Stimulated activated CD8-positive, alpha-beta memory T cell treated with anti-CD3 and anti-CD28 coated beads, Interleukin-4, amount 100 ng/mL, for 4 hours (primary cell): ENCODE data around the gene VPS13D.

Experiments
- DNase-seq, 2 donors: peaks; one replicate each; pipeline ENCODE4 v3.0.0-alpha.2; 2020; ENCODE audit warnings: low read depth in 2 of 2, low spot score in 1 of 2

VPS13D gene

DNA sequence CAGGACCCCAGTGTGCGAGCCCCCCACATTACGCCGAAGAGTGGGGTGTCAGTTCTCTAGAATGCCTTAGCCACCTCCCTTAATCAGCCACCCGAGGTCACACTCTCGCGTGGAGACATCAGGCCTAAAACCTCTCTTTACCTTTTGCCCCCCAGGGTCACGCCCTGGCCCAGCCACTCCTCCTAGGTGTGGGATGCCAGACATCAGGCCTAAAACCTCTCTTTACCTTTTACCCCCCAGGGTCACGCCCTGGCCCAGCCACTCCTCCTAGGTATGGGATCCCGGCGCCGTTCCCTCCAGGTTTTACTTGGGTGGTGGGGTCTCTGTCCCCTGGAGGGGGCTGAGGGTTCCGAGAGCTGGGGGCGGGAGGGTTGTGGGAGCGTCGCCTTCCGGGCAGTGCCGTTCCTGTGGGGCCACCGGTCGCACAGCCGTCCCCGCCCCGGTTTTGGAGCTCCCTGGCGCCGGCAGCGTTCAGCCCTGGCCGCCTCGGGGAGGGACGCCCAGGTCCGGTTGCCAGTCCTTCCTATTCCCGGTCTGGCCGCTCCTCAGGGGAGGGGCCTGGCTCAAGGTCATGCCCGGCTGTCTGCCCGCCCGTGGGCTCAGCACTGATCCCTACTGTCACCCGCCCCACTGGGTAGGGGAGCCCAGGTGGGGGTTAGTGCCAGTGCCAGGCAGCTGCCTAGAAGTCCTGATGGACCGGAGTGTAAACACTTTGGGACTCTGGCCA, 882 bp downstream of the VPS13D start:
- DNase-seq = no peak

DNA sequence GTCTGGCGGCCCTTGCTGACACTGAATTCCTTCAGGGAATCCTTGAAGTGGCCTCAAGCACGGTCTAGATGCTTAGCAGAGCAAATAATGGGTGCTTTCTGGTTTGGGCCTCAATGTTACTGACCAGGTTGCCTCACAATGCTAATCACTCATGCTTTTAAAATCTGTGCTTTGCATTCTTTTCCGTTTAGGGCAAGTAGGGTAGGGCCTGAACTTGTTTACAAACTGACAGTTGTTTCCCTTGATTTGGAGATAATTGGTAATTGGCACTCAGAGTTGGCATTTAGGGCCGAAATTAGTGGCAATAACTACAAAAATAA, 1.4 kb downstream of the VPS13D start:
- DNase-seq = no peak

DNA sequence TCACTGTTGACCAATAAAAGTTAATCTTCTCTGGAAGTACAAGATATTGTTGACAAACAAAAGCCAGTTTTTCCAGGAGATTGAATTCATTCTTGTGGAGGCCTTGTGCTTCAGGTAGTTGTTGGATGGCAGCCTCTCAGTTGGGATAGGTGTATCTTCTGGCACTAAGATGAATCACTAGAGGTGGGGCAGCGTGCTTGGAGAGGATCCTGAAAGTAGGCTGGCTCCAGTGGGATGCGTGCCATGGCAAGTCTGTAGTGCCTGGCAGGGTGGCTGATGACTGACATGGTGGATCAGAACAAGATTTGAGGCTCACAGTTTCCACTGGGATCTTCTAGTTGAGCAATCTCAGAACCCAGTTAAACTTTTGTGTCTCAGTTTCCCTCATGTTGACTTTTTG, 2.4 kb downstream of the VPS13D start:
- no peak for DNase-seq

DNA sequence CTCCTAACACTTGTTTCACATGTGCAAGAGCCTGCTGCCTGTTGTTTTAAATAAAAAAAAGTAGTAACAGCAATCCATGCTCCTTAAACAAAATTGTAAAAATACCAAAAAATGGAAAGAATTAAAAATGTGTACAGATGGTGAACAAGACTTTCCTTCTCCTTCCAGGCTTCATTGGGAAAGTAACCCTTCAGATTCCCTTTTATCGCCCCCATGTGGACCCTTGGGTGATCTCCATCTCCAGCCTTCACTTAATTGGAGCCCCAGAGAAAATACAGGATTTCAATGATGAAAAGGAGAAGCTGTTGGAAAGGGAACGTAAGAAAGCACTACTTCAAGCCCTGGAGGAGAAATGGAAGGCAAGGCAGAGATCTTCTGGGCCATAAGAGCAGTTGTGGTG, 14.2 kb downstream of the VPS13D start:
- no peak for DNase-seq

DNA sequence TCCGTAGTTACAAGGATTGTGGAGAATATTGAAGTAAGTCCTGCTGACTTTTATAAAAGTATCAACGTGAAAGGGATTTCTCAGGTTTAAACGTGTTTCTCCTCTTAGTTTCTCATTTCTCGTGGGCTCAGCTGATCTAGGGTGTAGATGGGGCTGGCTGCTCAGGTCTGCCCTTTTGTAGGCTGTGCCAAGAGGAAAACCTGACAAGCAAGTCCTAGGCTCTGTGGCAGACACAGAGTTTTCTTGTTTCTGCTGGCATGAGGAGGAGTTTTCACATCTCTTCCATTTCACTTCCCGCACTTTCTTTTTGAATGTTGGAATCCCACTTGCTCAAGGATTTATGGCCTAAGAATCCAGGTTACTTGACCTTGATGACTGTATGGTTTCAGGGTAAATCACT, 14.8 kb downstream of the VPS13D start:
- no peak for DNase-seq

DNA sequence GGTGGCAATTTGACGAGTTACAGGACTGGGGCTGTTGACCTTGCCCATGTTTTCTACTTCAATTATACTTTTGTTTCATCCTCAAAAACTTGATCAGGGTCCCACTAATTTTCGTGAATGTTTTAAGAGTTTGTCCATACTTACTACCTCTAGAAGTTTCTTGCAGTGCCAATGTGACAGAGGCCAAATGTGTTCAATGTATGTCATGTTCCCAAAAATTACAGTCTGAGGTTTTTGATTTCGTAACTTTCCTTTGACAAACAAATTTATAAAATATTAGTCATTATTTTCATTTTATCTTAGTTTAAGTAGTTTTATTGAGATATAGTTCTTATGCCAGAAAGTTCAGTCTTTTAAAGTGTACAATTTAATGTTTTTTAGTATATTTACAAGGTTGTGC, 15.3 kb downstream of the VPS13D start:
- no peak for DNase-seq

DNA sequence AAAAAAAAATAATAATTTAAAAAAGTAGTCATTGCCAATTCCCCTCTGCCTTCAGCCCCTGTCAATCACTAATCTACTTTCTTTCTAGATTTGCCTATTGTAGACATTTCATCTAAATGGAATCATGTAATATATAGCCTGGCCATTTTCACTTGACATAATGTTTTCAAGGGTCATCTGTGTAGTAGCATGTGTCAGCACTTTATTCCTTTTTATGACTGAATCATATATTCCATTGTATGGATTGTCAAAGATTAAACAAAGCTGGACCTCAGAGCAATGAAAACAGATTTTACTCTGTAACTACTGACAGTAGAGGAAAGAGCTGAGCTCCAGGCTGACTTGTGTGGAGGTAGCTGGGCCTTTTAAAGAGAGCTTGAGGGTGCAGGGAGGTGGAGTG, 15.9 kb downstream of the VPS13D start:
- DNase-seq = no peak

DNA sequence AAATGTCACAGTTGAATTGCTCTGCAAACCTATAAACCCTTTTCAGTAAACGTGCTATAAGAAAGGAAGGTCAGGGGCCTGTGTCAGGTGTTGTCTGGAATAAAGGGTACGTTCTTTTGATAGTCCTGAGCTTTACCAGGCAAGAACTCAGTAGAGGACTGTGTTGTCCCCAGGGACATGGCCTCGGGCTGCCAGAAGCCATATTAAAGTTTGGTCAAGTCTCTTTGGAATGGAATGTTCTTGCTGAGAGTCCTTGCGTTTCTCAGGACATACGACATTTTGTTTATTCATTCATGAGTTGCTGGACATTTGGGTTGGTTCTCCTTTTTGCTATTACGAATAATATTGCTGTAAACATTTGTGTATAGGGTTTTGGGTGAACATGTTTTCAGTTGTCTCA, 16.8 kb downstream of the VPS13D start:
- DNase-seq = no peak

DNA sequence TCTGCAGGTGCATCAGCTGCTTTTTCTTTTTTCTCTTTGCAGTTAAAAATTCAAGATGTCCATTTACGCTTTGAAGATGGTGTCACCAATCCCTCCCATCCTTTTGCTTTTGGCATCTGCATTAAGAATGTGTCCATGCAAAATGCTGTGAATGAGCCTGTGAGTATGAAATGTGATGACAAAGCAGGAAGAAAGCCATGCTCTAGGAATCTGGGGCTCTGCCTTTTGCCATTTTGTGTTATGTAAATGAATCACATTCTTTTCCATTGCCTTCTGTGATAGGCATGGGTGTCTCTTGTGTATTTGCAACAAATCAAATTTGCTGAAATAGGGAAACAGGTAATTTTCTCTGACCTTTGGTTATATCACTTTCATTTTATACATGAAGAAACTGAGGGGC, 19.4 kb downstream of the VPS13D start:
- no peak for DNase-seq

DNA sequence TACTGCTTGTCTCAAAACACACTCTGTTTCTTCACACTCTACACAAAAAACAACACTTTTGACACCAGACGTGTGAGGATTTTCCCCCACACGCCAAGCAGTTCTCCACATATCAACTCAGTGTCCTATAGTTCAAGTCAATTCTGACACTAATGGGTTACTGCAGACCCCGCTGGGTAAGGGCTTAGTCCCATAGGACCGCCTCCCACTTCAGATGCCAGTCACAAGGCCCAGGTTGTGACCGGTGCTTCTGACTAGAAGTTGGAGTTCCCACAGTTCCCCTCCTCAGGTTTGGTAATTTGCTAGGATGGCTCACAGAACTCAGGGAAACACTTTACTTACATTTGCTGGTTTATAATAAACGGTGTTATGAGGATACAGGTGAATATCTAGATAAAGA, 19.9 kb downstream of the VPS13D start:
- no peak for DNase-seq

DNA sequence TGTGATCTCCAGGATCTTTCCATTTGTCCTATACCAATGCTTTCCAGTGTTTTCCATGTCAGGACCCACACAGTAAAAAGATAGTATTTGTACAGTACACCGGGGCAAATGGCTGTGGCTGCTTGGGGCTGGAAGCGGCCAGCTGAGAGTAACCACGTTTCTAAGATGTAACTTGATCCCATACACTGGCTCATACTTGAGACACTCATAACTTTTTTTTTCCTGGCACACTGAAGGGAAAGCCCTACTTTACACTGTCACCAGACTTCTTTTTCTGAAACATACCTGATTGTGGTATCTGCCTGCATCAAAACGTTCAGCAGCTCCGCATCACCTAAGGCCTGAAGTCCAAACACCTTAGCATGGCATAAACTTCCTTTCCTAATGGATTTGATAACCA, 21.6 kb downstream of the VPS13D start:
- no peak for DNase-seq

DNA sequence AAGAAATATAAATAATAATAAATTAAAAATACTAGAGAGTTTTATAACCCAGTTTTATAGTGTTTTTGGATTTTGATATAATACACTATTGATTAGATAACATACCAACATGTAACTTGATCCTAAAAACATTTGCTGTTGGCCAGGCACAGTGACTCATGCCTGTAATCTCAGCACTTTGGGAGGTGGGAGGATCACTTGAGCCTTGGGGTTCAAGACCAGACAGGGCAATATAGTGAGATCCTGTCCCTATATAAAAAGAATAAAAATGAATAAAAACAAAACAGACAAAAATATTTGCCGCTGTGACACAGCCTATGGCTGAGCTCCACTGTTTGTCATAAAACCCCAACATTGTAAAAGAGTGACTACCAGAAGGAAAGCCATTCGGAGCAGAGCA, 26.1 kb downstream of the VPS13D start:
- DNase-seq = no peak

DNA sequence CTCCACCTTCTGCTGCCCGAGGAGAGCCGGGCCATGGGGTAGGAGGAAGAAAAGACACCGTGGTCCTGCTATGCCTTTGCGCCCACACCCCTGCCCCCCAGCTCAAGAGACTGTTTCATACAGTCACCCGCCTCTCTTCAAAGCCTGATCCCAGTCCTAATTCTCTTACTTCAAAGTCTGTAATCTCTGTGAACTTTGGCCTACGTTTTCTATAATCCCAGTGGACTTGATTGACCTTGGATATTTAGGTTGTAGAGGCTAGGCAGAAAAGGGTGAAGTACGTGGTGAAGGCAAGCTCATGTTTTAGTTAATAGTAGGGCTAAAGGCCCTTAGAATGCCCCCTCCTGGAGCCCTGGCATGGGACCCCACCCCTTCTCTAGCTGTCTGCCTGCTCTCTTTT, 28.4 kb downstream of the VPS13D start:
- no peak for DNase-seq

DNA sequence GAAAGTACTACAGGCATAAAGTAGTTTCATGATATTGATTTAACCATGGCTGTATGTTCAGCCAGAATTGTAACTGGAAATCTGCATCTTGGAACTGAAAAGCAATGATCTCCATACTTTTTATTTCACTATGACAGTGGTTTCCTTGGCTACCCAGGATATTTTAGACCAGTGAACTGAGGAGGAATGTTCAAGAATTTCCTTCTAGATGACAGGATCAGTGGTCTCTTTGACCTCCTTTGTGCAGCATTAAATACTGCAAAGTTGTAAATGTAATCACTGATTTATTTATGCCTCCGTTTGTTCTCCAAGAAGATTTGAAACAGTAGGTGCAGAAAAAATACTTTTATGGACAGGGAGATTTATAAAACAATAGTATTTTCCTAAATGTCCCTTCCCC, 39.5 kb downstream of the VPS13D start:
- no peak for DNase-seq

DNA sequence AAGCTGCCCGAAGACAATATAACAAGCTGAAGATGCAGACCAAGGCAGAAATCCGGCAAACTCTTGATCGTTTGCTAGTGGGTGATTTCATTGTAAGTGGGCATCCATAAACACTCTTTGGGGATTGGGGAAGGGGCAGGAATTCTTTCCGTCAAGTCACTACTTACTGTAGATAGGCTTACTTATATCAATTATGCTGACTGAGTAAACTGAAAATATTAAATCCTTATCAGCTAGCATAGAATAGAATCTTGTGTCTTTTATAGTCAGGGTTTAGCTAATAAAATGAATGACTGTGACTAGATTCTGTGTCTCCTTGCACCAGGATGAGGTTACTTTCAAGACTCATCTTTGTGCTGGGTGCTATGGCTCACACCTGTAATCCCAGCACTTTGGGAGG, 41.2 kb downstream of the VPS13D start:
- DNase-seq = no peak

DNA sequence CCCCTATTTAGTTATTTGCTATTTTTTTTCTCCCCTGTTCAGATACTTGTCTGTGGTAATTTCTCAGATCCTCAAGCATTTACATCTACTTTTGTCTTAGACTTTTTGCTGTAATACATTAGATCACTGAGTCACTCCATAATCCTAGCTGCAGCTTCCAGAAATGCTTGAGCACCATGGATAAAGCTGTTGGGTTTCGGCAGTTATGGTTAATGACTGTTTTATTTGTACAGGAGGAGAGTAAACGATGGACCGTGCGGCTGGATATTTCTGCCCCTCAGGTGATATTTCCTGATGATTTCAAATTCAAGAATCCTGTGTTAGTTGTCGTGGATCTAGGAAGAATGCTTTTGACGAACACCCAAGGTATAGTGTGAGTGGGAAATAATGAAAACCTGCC, 42.9 kb downstream of the VPS13D start:
- no peak for DNase-seq

DNA sequence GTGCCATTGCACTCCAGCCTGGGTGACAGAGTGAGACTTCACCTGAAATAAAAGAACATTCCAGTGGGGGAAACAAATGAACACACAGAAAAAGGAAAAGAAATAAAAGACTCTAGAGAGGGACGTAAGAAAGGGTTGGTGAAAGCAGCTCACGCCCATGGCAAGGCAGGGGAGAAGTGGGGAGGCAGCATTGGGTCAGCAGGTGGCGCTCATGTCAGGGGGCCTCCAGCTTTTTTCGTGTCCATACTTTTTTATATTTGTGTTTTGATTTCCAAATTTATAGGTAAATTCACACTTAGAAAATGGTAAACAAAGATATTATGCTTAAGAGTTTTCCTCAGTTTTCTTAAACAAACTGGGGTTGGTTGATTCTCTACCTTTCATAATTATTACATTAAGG, 45.5 kb downstream of the VPS13D start:
- peak in 1 of 2 donors; percentile 14 for DNase-seq

DNA sequence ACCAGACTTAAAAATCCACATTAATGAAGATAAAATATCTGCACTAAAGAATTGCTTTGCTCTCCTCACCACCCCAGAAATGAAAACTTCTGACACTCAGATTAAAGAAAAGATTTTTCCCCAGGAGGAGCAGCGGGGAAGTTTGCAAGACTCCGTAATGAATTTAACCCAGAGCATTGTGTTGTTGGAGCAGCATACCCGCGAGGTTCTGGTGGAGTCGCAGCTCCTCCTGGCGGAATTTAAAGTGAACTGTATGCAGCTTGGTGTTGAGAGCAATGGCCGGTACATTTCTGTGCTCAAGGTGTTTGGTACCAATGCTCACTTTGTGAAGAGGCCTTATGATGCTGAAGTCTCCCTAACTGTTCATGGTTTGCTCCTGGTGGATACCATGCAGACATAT, 46.4 kb downstream of the VPS13D start:
- DNase-seq = no peak

DNA sequence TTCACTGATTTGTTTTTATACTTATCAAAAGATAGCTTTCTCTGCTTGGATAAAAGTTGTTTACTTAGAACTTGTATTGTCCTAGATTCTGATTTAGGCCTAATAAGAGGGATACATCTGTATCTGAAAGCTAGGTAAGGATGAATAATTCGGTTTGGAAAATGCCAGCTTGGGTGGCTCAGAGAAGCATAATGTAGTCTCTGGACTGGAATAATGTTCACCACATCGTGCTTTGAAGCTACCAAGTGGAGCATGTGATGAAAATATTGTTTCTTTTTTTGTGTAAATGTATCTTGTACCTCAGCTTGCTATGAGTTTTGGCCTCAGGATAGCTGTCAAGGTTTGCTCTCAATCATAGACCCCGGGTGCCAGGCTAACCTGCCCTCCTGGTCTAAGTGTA, 49.2 kb downstream of the VPS13D start:
- DNase-seq = no peak

DNA sequence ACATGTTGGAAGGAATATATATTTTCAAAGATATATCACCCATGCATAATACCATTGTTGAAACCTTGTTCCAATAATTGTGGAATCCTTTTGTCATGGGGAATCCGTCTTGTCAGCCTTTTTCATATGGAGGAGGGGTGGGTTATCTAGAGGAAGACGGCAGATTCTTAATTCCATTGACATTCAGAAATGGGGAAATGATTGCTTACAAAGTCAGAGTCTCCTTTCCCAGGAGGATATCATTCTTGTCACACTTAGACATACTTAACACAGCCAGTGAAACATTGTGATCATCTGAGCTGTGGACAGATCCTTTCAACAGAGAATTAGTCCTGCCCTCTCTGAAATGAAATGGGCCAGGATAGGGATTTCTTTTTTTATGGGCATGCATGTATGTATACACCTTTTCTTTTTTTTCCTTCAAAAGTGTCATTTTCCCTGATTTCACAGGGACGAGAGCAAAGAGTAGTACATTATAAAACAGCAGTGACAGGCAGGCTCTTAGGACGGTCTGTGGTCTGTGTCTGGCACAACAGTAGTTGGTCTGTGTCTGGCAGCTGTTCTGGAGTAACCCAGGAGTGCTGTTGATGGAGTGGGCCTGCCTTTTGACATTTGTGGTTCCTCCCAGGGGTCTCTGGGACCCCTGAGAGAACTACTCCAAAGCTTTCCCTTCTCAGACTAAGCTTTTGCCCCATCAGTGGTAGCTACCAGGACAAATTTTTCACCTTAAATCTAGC, 50.1 kb downstream of the VPS13D start:
- DNase-seq = no peak

DNA sequence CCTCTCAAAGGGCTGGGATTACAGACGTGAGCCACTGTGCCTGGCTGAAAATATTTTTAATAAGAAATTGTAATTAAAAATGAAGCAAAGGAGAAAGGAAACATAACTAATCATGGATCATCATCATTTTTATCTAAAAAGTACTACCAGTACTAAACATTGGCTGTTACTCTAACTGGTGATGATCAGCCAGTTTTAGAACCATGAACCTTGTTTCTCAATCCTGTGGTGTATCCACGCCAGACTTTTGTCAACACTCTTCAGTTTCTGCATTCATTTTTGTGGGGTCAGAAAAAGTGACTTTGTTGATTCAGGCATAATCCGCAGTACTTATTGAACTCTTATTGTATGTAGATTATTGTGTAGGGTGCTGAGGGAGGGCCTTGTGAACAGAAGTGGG, 52.3 kb downstream of the VPS13D start:
- no peak for DNase-seq

DNA sequence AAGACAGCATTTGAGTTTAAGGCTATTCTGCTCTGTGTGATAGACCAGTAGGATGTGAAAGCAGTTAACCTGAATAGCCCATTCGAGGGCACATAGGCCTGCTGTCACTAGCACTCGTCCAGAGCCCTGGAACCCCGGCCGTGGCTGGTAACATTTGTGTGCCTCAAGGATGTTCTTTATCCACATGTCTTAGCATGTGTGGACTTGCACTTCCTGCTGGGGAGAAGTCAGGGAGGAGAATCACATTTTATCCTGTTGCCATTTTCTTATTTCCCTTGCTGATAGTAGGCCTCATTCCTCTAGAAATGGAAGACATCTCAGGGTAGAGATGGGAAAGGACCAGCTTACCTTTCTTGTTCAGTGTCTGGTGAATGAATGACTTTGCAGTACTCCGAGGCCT, 54.7 kb downstream of the VPS13D start:
- DNase-seq = no peak

DNA sequence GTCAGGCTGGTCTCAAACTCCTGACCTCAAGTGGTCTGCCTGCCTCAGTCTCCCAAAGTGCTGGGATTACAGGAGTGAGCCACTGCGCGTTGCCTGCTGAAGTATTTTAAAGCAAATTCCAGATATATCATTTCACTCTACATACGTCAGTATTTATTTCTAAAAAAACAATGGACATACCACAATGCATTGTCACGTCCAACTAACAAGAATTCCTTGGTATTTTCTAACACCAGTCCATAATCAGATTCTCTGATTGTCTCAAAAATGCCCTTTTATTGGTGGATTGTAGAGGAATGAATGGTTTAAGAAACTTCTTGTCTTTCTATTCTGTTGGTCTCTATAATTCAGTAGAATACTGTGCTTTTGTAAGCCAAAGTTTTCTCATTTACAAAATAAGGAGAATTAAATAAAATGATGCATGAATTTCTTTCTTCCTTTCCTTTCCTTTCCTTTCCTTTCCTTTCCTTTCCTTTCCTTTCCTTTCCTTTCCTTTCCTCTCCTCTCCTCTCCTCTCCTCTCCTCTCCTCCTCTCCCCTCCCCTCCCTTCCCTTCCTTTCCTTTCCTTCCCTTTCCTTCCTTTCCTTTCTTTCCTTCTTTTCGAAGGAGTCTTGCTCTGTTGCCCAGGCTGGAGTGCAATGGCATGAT, 55.8 kb downstream of the VPS13D start:
- DNase-seq = no peak
